CD4-positive, alpha-beta T cell treated with Interleukin-4 for 4 hours (primary cell): ENCODE measurements around the gene ZNF346.

Source experiments
- DNase-seq: peaks from one replicate; pipeline ENCODE4 v3.0.0-alpha.2; 2020

The ZNF346 gene

DNA sequence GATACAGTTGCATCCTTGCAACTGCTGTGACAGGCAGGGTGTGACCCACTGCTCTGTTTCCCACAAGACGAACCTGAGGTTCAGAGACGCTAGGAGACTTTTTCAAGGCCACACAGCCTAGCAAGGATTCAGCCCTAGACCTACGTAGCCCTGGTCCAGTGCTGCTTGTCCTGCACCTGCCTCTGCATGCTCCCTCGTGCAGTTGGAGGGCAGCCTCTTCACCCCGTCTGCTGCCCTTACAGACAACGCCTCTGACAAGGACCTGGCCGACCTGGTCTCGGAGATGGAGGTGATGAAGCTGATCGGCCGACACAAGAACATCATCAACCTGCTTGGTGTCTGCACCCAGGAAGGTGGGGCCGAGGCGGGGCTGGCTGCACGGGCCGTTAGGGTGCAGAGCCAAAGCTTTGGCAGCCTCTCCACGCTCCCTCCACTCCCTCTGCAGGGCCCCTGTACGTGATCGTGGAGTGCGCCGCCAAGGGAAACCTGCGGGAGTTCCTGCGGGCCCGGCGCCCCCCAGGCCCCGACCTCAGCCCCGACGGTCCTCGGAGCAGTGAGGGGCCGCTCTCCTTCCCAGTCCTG, 72.7 kb downstream of the ZNF346 start:
- DNase-seq = no peak

DNA sequence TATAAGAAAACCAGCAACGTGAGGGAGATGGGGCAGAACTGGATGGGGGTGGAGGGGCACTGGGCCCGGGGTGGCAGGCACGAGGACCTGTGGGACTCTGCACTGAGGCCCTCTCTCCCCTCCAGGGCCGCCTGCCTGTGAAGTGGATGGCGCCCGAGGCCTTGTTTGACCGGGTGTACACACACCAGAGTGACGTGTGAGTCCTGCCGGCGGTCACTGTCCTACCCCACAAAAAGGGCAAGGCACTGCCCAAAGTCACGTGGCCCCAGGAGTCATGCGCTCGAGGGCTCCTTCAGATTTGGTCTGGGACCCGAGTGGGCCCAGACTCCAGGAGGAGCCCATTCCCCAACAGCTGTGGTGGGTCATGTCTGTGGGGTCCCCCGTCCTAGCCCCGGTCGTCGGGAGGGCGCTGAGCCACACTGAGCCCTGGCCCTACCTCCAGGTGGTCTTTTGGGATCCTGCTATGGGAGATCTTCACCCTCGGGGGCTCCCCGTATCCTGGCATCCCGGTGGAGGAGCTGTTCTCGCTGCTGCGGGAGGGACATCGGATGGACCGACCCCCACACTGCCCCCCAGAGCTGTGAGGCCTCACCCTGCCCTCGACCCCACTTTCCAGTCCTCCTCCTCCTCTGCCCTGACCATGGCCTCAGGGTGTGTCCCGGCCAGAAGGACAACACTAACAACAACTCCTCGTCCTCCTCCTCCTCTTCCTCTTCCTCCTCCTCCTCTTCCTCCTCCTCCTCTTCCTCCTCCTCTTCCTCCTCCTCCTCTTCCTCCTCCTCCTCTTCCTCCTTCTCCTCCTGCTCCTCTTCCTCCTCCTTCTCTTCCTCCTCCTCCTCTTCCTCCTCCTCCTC, 73.9 kb downstream of the ZNF346 start:
- DNase-seq = no peak

DNA sequence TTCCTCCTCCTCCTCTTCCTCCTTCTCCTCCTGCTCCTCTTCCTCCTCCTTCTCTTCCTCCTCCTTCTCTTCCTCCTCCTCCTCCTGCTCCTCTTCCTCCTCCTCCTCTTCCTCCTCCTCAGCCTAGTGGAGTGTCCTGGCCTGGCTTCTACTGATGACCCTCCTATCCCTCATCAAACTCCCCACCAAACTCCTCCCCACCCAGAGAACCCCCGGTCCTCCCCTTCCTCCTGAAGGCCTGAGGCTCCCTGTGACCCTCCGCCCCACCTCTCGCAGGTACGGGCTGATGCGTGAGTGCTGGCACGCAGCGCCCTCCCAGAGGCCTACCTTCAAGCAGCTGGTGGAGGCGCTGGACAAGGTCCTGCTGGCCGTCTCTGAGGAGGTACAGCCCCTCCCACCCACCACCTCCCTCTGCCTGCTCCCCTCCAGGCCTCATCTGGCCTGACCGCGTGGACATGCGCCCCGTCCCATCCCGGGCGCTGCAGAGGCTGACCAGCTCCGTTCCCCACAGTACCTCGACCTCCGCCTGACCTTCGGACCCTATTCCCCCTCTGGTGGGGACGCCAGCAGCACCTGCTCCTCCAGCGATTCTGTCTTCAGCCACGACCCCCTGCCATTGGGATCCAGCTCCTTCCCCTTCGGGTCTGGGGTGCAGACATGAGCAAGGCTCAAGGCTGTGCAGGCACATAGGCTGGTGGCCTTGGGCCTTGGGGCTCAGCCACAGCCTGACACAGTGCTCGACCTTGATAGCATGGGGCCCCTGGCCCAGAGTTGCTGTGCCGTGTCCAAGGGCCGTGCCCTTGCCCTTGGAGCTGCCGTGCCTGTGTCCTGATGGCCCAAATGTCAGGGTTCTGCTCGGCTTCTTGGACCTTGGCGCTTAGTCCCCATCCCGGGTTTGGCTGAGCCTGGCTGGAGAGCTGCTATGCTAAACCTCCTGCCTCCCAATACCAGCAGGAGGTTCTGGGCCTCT, 74.8 kb downstream of the ZNF346 start:
- DNase-seq = no peak

DNA sequence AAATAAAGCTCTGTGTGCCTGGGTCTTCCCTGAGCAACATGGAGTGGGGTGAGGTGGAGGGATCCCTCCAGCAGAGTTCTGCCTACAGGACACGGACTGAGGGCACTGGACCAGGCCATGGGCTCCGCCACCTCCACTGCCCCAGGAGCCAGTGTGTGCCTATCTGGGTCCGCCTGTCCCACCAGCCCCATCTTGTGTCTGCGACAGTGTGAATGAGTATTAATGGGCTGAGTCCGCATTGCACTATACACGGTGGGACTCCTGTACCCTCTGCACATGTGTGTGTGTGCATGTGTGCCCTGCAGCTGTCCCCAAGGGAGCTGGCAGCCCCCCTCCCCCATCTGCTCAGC, 75.6 kb downstream of the ZNF346 start:
- DNase-seq = no peak

DNA sequence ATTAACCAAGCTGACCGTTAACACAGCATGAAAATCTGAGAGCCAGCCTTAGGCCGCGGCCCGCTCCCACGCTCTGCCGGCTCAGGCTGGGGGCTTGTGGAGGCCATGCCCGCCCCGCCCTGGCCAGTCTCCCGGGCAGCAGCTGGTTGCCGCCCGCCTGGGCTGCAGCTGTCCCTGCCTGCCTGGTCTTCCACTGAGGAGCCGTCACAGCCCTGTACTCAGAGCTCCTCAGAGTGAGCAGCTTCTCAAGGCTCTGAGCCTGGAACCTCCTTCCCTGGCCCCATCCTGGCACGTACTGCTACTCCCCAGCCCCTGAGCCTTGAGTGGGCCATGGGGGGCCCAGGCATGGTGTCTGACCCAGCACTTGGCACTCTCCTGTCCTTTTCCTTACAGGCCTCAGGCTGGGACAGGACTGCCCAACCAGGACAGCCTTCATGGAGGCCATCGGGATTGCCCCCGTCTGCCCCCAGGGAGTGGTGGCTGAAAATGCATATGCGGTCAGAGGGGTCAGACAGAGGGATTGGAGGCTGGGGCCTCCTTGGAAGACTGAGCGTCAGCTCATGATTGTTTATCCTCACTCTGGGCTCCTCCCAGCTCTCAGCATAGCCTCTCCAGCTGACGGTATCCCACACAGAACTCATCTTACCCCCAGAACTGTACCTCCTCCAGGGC, 76.1 kb downstream of the ZNF346 start:
- no peak for DNase-seq

DNA sequence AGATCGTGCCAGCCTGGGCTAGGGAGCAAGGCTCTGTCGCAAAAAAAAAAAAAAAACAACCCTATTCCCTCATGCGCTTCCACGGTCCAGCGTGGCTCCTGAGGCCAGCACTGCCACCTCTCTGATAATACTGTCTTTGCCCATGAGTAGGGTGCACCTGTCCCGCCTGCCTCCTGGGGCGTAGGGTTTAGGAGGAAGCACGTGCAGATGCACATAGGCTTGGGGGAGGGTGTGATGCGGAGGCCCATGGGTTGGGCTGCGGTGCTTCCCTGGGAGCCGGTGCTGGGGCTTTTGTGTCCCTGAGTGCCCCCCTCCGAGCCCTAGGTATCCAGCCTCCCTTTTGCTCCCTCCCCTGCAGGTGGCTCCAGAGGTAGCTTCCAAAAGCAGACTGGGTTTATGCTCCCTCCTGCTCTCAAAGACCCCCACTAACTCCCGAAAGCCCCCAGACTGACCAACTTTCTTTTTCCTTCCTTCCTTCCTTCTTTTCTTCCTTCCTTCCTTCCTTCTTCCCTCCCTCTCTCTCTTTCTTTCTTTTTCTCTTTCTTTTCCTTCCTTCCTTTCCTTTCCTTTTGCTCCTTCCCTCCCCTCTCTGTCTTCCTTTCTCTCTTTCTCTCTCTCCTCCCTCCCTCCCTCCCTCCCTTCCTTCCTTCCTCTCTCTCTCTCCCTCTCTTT, 77.1 kb downstream of the ZNF346 start:
- DNase-seq = no peak

DNA sequence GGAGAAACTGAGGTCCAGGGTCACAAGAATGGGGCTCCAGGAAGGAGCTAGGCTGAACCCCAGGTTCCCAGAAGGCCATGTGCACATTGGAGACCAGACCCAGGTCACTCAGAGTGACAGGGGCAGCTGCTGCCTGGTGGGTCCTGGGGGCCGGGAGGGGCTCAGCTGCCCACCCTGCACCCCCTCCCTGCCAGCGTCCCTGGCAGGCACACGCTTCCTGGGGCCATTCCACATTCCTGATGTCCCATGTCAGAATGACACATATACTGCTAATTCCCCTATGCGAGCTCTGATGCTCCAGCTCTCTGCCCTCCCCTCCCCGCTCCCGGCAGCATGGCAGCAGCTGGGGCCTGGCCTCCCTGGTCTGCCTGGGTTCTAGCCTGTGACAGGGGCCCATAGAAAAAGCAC, 78.2 kb downstream of the ZNF346 start:
- DNase-seq = no peak

DNA sequence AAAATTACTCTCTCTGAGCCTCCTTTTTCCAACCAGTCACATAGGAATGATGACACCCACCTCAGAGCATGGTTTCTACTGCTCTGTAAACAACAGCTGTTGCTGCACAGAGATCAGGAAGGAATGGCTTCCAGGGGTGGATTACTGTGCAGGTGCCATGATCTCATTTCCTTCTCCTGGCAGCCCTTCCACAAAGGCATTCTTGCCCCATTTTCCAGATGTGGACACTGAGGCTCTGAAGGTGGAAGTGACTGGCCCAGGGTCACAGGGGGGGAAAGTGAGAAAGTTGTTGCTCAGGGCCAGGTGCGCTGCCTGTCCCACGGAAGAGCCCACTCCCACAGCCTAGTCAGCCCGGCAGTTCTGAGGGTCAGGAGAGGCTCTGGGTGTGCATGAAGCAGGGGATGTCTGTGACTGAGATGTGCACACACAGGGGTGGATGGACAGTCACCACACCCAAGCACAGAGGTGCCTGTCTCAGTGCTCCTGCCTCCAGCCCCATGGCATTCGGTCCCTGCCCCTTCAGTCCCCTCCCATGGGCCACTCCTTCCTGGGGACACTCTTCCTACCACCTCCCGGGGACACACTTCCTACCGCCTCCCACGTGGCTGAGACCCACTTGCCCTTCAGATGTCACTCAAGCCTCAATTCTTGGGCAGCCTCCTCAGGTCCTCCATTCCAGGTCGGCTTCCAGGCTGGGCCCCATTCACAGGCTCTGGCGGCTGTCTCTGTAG, 81.2 kb downstream of the ZNF346 start:
- DNase-seq = no peak

DNA sequence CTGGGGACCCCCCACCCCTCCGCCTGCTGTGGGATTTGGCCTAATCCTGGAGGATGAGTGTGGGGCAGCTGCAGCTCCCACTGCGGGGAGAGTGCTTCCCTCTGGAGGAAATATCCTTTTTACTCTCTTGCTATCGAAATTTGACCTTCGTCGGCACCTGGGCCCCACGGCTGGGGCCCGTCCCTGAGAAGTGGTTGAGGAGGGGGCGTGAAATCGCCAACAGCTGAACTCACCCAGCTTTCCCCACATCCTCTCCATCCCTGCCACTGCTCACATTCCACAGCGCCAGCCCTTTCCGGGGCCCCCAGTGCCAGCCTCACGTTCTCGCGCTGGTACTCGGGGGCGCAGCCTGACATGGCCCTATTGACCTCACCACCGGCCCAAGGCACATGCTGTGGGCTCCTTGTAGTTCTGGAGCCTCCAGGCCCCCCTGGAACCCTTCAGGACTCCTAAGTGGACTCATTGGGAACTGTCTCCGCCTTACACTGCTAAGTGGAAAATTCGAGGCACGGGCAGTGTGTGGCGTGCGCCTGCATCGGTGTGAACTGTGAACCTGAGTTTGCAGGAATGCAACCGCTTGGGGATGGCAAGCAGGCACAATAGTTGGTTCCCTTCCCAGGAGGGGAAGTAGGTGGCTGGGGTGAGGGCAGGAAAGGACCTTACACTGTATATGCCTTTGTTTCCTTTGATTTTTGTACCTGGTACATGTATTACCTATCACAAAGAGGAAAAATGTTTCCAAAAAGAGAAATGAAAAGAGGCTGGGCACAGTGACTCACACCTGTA, 83.4 kb downstream of the ZNF346 start:
- no peak for DNase-seq

DNA sequence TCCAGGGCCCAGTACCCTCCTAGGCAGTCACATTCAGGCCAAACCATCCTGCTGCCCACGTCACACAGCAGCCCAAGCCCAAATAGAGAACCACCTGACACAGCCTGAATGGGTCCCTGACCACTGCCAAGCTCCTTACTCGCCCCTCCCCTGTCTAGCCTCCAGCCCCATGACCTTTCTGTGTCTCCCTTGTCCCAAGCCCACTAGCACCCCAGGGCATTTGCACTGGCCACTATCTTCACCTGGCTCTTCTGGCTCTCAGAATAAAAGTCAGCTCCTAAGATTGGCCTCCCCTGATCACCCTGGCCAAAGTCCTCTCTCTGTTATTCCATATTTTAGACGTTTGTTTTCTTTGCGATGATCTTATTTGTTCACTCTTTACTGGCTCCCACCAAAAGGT, 84.7 kb downstream of the ZNF346 start:
- DNase-seq = no peak

DNA sequence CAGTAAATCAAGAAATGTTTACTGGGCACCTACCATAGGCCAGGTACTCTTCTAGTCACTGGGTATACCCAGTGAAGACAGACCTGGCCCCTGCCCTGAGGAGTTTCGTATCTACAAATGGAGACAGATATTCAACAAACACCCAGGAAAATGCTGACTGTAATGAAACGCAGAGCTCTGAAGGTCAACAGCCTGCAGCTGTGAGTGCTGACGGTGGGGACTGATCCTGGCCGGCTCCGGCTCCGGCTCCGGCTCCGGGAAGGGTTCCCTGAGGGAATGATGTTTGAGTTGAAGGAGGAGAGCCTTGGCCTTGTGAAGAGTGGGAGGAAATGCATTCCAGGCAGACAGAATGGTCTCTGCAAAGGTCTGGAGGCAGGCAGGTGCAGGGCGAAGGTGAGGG, 87.3 kb downstream of the ZNF346 start:
- DNase-seq = no peak

DNA sequence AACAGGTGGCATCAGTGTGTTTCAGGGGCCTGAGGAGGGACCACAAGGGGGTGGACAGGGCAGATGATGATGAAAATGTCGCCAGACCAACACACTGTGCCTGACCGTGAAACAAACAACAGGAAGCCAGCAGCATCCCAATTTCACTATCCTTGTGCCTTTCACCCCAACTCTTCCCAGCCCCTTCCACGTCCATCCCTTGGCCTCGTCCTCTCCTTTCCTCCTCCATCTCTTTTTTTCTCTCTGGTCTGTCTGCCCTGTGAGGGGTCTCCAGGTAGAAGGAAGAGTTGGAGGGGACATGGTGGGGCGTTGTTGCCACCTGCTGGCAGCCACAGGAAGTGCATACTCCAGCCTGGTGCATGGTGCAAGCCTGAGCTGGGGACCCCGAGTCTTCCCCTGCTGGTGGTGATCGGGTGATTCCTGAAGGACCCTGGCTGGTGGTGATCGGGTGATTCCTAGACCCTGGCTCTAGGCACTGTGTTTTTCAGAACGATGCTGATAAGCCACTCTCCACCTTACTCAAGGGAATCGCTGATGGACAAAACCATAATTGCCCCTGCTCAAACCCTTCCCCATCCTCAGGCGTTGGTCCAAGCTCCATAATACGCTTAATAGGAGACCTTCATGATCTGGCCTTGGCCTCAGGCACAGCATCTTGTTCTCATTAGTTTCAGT, 89.4 kb downstream of the ZNF346 start:
- peak; percentile 52 for DNase-seq

DNA sequence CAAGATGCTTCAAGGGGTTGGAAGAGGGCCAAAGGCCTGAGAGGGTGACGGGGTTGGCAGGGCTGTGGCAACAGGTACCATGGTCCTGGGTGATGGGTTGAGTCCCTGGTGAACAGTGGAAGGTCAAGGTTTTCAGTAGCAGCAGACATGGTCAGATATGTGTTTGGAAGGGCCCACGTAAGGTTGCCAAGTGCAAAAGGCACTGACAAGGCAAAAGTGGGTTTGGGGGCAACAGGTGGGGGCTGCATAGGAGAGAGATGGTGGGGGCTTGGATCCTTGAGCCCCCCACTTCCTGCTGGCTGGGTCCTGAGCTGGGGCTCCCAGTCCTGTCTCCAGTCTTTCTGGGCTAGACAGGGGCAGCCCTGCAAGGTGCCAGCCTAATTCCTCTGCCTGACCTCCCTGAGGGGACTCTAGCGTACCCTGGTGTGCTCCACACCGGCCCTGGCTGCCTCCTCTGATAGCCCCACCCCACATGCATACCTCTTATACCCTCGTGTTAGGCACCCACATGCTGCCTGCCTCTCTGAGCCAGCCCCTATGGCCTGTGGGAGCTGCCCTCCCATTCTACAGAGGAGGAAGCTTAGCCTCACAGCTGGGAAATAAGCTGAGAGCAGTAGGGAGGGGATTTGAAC, 90.2 kb downstream of the ZNF346 start:
- DNase-seq = no peak

DNA sequence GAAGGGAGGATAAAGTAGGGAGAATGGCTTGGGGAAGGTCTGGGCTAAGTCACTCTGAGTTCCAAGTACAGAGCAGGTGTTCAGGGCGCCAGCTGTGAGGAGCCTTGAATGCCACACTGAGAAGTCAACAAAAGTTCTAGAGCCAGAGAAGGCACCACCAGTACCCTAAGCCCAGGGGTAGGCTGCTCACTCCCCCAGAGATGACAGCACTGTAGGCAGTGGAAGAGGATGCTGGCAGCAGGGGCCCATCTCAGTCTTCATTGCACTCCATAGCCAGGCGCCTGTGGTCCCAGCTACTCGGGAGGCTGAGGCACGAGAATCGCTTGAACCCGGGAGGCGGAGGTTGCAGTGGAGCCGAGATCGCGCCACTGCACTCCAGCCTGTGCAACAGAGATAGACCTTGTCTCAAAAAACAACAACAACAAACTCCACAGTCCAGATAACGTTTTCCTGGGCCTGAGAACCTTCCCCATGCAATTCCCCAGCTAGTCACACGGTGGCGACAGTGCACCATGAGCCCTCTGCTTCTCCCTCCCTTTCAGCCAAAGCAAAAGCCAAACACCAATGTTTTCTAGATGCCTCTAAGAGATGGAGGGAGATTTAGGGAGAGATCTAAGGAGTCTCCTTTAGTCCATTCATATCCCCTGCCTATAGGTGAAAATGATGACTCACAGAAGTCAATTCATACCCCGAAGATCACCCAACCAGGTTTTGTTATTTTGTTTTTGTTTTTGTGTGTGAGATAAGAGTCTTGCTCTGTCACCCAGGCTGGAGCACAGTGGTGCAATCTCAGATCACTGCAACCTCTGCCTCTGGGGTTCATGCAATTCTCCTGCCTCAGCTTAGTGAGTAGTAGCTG, 91.3 kb downstream of the ZNF346 start:
- peak; percentile 79 for DNase-seq

DNA sequence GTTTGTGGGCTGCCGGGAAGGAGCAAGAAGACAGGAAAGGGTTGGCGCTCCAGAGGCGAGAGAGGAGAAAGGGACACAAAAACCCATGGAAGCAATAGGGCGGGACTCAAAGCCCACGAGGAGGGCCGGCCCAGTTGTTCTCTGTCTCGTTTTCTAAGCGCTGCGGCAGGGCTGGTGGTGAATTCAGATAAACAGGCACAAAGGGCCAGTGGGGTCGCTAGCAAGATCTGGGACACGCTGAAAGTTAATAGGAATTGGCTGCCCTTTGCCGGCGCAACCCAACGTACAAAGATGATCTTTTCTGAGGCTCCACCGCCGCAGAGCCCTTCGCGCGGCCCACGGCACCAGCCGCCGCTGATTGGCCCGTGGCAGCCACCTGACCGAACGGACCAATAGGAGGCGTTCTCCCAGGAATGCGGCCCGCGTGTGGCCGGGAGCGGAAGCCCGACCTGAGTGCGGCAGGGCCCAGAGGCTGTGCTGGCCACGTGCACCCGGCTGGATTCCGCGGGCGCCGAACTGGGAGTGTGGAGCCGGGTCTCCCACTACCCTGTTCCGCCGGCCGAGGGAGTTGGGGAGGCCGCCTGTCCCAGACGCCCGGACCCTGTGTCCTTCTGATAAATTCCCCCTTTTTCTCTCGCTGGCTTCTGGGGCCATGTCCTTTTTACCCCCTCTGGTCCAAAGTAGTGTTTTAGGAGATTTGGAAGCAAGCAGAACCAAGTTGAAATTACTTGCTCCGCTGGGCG, 94.3 kb downstream of the ZNF346 start:
- DNase-seq = peak; percentile 80

DNA sequence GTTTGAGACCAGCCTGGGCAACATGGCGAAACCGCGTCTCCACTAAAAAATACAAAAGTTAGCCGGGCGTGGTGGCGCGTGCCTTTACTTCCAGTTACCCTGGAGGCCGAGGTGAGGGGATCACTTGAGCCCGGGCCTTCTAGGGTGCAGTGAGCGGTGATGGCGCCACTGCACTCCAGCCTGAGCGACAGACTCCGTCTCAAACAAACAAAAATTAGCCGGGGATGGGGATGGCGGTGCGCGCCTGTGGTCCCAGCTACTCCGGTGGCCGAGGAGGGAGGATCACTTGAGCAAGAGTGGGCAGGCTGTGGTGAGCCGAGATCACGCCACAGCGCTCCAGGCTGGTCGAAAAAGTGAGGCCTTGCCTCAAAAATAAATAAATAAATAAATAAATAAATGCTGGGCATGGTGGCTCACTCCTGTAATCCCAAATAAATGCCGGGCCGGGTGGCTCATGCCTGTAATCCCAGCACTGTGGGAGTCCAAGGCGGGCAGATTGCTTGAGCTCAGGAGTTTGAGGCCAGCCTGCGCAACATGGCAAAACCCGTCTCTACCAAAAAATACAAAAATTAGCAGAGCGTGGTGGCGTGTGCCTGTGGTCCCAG, 95.0 kb downstream of the ZNF346 start:
- no peak for DNase-seq

DNA sequence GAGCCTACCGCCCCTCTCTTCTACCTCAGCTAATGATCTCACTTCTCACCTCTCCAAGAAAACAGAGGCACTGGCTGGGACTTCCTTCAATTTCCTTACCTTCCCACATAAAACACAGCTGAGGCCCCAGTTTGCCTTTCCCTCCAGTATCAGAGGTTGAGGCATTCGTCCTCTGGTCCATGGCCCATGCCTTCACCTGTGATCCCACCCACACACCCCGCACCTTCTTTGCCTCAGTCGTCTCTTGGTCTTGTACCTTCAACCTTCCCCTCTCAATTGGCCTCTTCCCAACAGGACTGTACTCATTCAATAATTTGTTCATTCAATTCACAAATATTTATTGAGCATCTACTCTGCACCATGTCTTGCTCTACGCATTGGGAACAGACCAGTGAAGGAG, 100.1 kb downstream of the ZNF346 start:
- no peak for DNase-seq
